HepG2 (cell line): Measurements from ENCODE around the gene MYH3. TPM values are rescaled to one million over a fixed set of nuclear protein-coding genes. Genes with fewer than 3 reads are reported as not detected.
A peak's percentile ranks its signal among the peaks of the same experiment; 100 is the strongest.

Source experiments
- ATAC-seq: fragments of 200-7000 bp; cut with Tn5 transposase; 3 replicates; pipeline ENCODE4 v1.9.1; 2020; ENCODE audit warnings: mild to moderate bottlenecking, moderate library complexity
- BruUV-seq: library from RNA; stranded (reverse); fragments of 400-500 nt; replicated peaks from 2 replicates; lab custom pipeline; 2021; lab: Mats Ljungman, UMichigan
- CTCF ChIA-PET: fragments of 300-600 bp; formaldehyde crosslinking; extraction: SDS; loops from one replicate; lab custom pipeline; 2021; ENCODE audit warnings: low total read pairs, inconsistent platforms, low intra/inter-chr PET ratio; lab: Yijun Ruan, JAX
- POLR2A ChIA-PET: fragments of 350-600 bp; sonication (Branson Sonifier 250); formaldehyde crosslinking; loops from one replicate; lab custom pipeline; 2020; ENCODE audit warnings: antibody characterized with exemption, inconsistent platforms; lab: Yijun Ruan, JAX
- DNase-seq: peaks from one replicate; pipeline ENCODE4 v3.0.0-alpha.2; 2015; ENCODE audit warnings: low spot score
- FAIRE-seq: peaks from 3 replicates; lab custom pipeline; 2011; peaks lifted over from hg19 to GRCh38; lab: Jason Lieb, UNC
- H2AFZ ChIP-seq: one replicate; pipeline ENCODE4 v1.6.1; 2011; ENCODE audit warnings: low read length, inconsistent platforms
- H3K27ac ChIP-seq: fragments of 300-600 bp; 3 replicates; pipeline ENCODE4 v1.8.0; 2011; ENCODE audit warnings: mixed run types, mild to moderate bottlenecking, mixed read lengths, low read length, inconsistent platforms; ENCODE audit not compliant: insufficient read depth; ENCODE audit errors: extremely low read length
- H3K27me3 ChIP-seq, 2 experiments: fragments of 200-600 bp in 1 of 2; 2 replicates in 1 of 2; 3 replicates in 1 of 2; pipeline versions ENCODE4 v1.6.0 to v1.8.0; 2011; ENCODE audit warnings: low read length in 2 of 2, mild to moderate bottlenecking in 2 of 2, moderate library complexity in 2 of 2, inconsistent platforms in 1 of 2; ENCODE audit not compliant: insufficient read depth in 2 of 2, control insufficient read depth in 1 of 2
- H3K36me3 ChIP-seq, 2 experiments: fragments of 200-600 bp in 1 of 2; replicated peaks in 1 of 2; 2 replicates in 1 of 2; 3 replicates in 1 of 2; pipeline versions ENCODE4 v1.5.1 to v1.8.0; 2011; ENCODE audit warnings: low read length in 2 of 2, inconsistent platforms in 1 of 2; ENCODE audit not compliant: insufficient read depth in 2 of 2, control insufficient read depth in 1 of 2
- H3K4me1 ChIP-seq: 2 replicates; pipeline ENCODE4 v1.5.1; 2012; ENCODE audit warnings: low read length, inconsistent platforms; ENCODE audit not compliant: insufficient read depth
- H3K4me2 ChIP-seq: 2 replicates; pipeline ENCODE4 v1.6.0; 2011; ENCODE audit warnings: low read depth, low read length, inconsistent platforms
- H3K4me3 ChIP-seq, 3 experiments: fragments of 200-600 bp in 1 of 3; sonication (generic), shearing (Covaris generic) in 1 of 3; replicated peaks in 1 of 3; 2 replicates each; pipeline ENCODE4 v1.5.1; 2011 to 2016; ENCODE audit warnings: low read length in 3 of 3, inconsistent platforms in 2 of 3, low read depth in 2 of 3, mild to moderate bottlenecking in 2 of 3, control low read depth in 1 of 3, mixed read lengths in 1 of 3; ENCODE audit not compliant: insufficient read depth in 1 of 3
- H3K79me2 ChIP-seq: one replicate; pipeline ENCODE4 v1.6.1; 2011; ENCODE audit warnings: low read length, inconsistent platforms; ENCODE audit not compliant: insufficient read depth
- H3K9ac ChIP-seq: 2 replicates; pipeline ENCODE4 v1.6.0; 2011; ENCODE audit warnings: mild to moderate bottlenecking, low read depth, low read length, inconsistent platforms; ENCODE audit not compliant: insufficient read depth
- H3K9me3 ChIP-seq: 2 replicates; pipeline ENCODE4 v1.5.1; 2012; ENCODE audit warnings: mild to moderate bottlenecking, low read length
- H4K20me1 ChIP-seq: 2 replicates; pipeline ENCODE4 v1.6.0; 2011; ENCODE audit warnings: inconsistent platforms, mild to moderate bottlenecking, low read length, moderate library complexity; ENCODE audit not compliant: insufficient read depth
- ELF3 ChIP-seq: IDR thresholded peaks from 2 replicates; pipeline ENCODE4 v1.6.1; 2016; ENCODE audit warnings: missing genetic modification reagents, missing compliant biosample characterization
- HIC2 ChIP-seq: sonication (generic); formaldehyde crosslinking; IDR thresholded peaks from 2 replicates; pipeline ENCODE4 v1.9.0; 2022; ENCODE audit warnings: low read depth, missing genetic modification reagents
- RCOR2 ChIP-seq: IDR thresholded peaks from 2 replicates; pipeline ENCODE4 v1.6.1; 2016; ENCODE audit warnings: missing biosample characterization, missing genetic modification reagents
- SMC3 ChIP-seq: IDR thresholded peaks from 2 replicates; pipeline ENCODE4 v1.6.1; 2011; ENCODE audit warnings: low read length, improper control_type of control experiment
- TAF1 ChIP-seq: sonication (generic); formaldehyde crosslinking; IDR thresholded peaks from 2 replicates; pipeline ENCODE4 v1.4.0; 2020; ENCODE audit warnings: missing genetic modification reagents
- TARDBP ChIP-seq: sonication (generic); formaldehyde crosslinking; IDR thresholded peaks from 2 replicates; pipeline ENCODE4 v1.8.0; 2022; ENCODE audit warnings: mild to moderate bottlenecking, missing genetic modification reagents
- TBX2 ChIP-seq: sonication (generic); formaldehyde crosslinking; IDR thresholded peaks from 2 replicates; pipeline ENCODE4 v1.5.0; 2020; ENCODE audit warnings: missing genetic modification reagents, mild to moderate bottlenecking, borderline replicate concordance
- TEAD3 ChIP-seq: optimal IDR thresholded peaks from 2 replicates; pipeline ENCODE3; 2016; ENCODE audit warnings: borderline replicate concordance
- ZBED4 ChIP-seq: sonication (generic); formaldehyde crosslinking; IDR thresholded peaks from 2 replicates; pipeline ENCODE4 v1.4.0; 2020; ENCODE audit warnings: missing genetic modification reagents, borderline replicate concordance
- ZBTB20 ChIP-seq: sonication (generic); formaldehyde crosslinking; IDR thresholded peaks from 2 replicates; pipeline ENCODE4 v1.8.1; 2023; ENCODE audit warnings: missing genetic modification reagents, low read depth, mild to moderate bottlenecking, borderline replicate concordance
- ZBTB21 ChIP-seq: sonication (generic); formaldehyde crosslinking; IDR thresholded peaks from 2 replicates; pipeline ENCODE4 v1.4.0; 2020; ENCODE audit warnings: missing genetic modification reagents
- ZFP41 ChIP-seq: sonication (generic); formaldehyde crosslinking; IDR thresholded peaks from 2 replicates; pipeline ENCODE4 v1.4.0; 2020; ENCODE audit warnings: mild to moderate bottlenecking, missing genetic modification reagents, borderline replicate concordance
- ZNF546 ChIP-seq: sonication (generic); formaldehyde crosslinking; conservative IDR thresholded peaks from 2 replicates; pipeline ENCODE4 v1.8.1; 2023; ENCODE audit warnings: mild to moderate bottlenecking, missing genetic modification reagents
- ZNF670 ChIP-seq: sonication (generic); formaldehyde crosslinking; IDR thresholded peaks from 2 replicates; pipeline ENCODE4 v1.8.0; 2022; ENCODE audit warnings: mild to moderate bottlenecking, missing genetic modification reagents, borderline replicate concordance
- ZNF704 ChIP-seq: sonication (generic); formaldehyde crosslinking; IDR thresholded peaks from 2 replicates; pipeline ENCODE4 v1.8.1; 2023; ENCODE audit warnings: mild to moderate bottlenecking, inconsistent platforms, moderate library complexity, missing genetic modification reagents, borderline replicate concordance
- ZNF784 ChIP-seq: sonication (generic); formaldehyde crosslinking; IDR thresholded peaks from 2 replicates; pipeline ENCODE4 v1.5.1; 2020; ENCODE audit warnings: missing genetic modification reagents, mild to moderate bottlenecking, borderline replicate concordance
- ZNF841 ChIP-seq: sonication (generic); formaldehyde crosslinking; IDR thresholded peaks from 2 replicates; pipeline ENCODE4 v1.8.1; 2023; ENCODE audit warnings: missing genetic modification reagents, borderline replicate concordance
- WGBS: methylation state at CpG from one replicate; pipeline ENCODE4 v1.1.6; 2017; ENCODE audit warnings: low lambda C conversion rate; 5-methylcytosine and 5-hydroxymethylcytosine counted together
- in situ Hi-C: cut with HindIII; loops from 2 replicates; pipeline ENCODE4 v1.10.0; 2017; ENCODE audit warnings: low pct_unique_long_range_greater_than_20kb; ENCODE audit not compliant: extremely low pct_ligation_motif_present
- intact Hi-C: fragments of 100-400 bp; cut with micrococcal nuclease; formaldehyde crosslinking; loops from one replicate; pipeline ENCODE4 v1.10.0; 2022; ENCODE audit not compliant: unreplicated experiment
- polyA plus RNA-seq, 8 experiments: library from polyadenylated mRNA; depleted of rRNA in 3 of 8; stranded (reverse) in 7 of 8; unstranded in 1 of 8; fragments of >200 nt; fragmentation: Illumina TruSeq in 4 of 8; extraction: Trizol in 4 of 8; gene quantifications; 2 replicates each; pipeline versions ENCODE4 v1.2.1 to v1.2.3, GENCODE V29; 2011 to 2016; ENCODE audit warnings: low read depth in 4 of 8, missing spikeins in 1 of 8, mixed read lengths in 1 of 8; ENCODE audit not compliant: insufficient read depth in 1 of 8
- total RNA-seq, 5 experiments: library from RNA; depleted of rRNA; stranded (reverse); fragments of >200 nt; fragmentation: Illumina TruSeq; extraction: Trizol; gene quantifications; 2 replicates each; pipeline ENCODE4 v1.2.3, GENCODE V29; 2016; ENCODE audit warnings: low read depth in 1 of 5

Gene MYH3
- total and polyA plus RNA-seq, 2 of the 13 experiments (the other 11 are each of a cell fraction or from before 2014, with no cell fraction given): 2.5 to 4.5 TPM

GRCh38 chr17:10614536-10615155, 42.5 kb downstream of the MYH3 start:
- WGBS: 20% methylated on average over 5 of the region's 6 CpGs
- H3K27me3 ChIP-seq: no peaks in the 10 kb centered on the region; a peak in 1 of 5 replicates
- intact Hi-C loops (loop anchor here (1.0 to 10.0 kb wide), 4 partner anchors 239 to 650 kb away; no protein-coding TSS in a partner anchor), in situ Hi-C loops (loop anchor here (5.0 to 10.0 kb wide), 2 partner anchors 287 to 650 kb away; no protein-coding TSS in a partner anchor)
- H3K4me3 ChIP-seq: no peak overlapping the region
- H3K9me3 ChIP-seq: no peaks in the 10 kb centered on the region
- H3K9ac ChIP-seq: no peak overlapping the region
- H2AFZ ChIP-seq: no peak overlapping the region
- CTCF ChIA-PET: interaction anchor here (0.8 to 4.6 kb wide), 5 partner anchors 240 to 319 kb away, joined by 3 to 53 read pairs (median 6); no protein-coding TSS in a partner anchor
- H4K20me1 ChIP-seq: no peaks in the 10 kb centered on the region
- H3K4me2 ChIP-seq: no peak overlapping the region
- H3K79me2 ChIP-seq: no peaks in the 10 kb centered on the region
- peak; percentile 67 for ATAC-seq
- POLR2A ChIA-PET: interaction anchor here (0.6 kb wide), 1 partner anchor 336 kb away, joined by 3 read pairs; no protein-coding TSS in a partner anchor
- BruUV-seq: no TSS peak
- DNase-seq: peak; percentile 45
- no peaks in the 10 kb centered on the region for H3K4me1 ChIP-seq
- H3K36me3 ChIP-seq: no peaks in the 10 kb centered on the region
- no peak overlapping the region for H3K27ac ChIP-seq
- peak; percentile 63 for FAIRE-seq
- TF ChIP-seq ZNF670 (CRISPR knock-in tag) (no peak), TAF1 (no peak), ZBTB20 (no peak), TBX2 (CRISPR knock-in tag) (no peak), ZNF546 (no peak), RCOR2 (CRISPR knock-in tag) (no peak), ZFP41 (CRISPR knock-in tag) (no peak), TARDBP (no peak), ELF3 (CRISPR knock-in tag) (no peak), HIC2 (CRISPR knock-in tag) (no peak), ZNF784 (CRISPR knock-in tag) (no peak), ZBTB21 (CRISPR knock-in tag) (no peak), TEAD3 (CRISPR knock-in tag) (no peak), SMC3 (peak; percentile 96), ZNF841 (CRISPR knock-in tag) (no peak), ZNF704 (CRISPR knock-in tag) (no peak), ZBED4 (CRISPR knock-in tag) (no peak)
